ENCODE data around the gene CKAP2. TPM values are rescaled to one million over a fixed set of nuclear protein-coding genes. Genes with fewer than 3 reads are reported as not detected.

The CKAP2 gene
- total and polyA plus RNA-seq, 9 donors = 3.0 to 12.6 (median 6.1) TPM

DNA sequence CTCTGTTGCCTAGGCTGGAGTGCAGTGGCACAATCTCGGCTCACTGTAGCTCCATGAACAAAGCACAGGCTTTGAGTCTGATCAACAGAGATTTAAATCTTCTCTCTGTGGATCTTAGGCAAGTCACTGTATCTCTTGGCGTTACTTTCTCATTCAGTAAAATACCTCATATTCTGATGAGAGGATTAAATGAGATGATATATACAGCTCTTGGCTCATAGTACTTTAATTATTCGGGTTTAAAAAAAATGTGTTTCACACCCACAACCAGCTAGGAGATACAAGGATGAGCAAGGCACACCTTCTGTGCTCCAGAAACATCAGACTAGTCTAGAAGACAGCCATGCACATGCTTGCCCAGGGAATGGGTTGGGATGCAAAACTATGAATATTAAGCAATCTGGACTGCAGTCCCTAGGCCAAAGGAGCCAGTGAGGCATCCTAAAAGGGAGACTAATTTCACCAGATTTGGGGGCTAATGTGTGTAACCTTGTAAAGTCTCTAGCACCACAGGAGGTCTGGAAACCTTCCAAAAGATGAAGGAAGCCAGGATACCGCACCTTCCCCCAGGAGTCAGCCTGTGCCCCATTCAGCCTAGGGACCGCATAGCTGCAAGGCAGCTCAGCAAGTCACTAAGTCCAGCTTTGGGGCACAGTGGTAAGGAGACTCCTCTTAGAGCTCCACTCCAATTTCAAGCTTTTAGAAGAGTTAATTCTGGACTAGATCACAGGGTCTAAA lies 7.3 kb upstream of the CKAP2 start:
- H3K4me1 ChIP-seq (ENCODE audit: insufficient read depth) = peaks cover 9% of the 10 kb centered on the region
- no peak for DNase-seq
- intact Hi-C loops (cut with DNase I) = no loop called here
- no peak overlapping the region for H3K4me3 ChIP-seq
- H3K27ac ChIP-seq = no peak overlapping the region
- no peaks in the 10 kb centered on the region for H3K27me3 ChIP-seq
- H3K9me3 ChIP-seq = no peaks in the 10 kb centered on the region
- TF ChIP-seq EP300 (IDR thresholded peaks at IDR 0.05) (no peak), POLR2A (IDR thresholded peaks at IDR 0.05) (no peak)
- TF ChIP-seq, protein P1, sequence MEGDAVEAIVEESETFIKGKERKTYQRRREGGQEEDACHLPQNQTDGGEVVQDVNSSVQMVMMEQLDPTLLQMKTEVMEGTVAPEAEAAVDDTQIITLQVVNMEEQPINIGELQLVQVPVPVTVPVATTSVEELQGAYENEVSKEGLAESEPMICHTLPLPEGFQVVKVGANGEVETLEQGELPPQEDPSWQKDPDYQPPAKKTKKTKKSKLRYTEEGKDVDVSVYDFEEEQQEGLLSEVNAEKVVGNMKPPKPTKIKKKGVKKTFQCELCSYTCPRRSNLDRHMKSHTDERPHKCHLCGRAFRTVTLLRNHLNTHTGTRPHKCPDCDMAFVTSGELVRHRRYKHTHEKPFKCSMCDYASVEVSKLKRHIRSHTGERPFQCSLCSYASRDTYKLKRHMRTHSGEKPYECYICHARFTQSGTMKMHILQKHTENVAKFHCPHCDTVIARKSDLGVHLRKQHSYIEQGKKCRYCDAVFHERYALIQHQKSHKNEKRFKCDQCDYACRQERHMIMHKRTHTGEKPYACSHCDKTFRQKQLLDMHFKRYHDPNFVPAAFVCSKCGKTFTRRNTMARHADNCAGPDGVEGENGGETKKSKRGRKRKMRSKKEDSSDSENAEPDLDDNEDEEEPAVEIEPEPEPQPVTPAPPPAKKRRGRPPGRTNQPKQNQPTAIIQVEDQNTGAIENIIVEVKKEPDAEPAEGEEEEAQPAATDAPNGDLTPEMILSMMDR (IDR thresholded peaks at IDR 0.05) = no peak
- WGBS, 3 donors = 81 to 84% (median 83%) methylated on average over 5 of the region's 5 CpGs
- H3K36me3 ChIP-seq = no peaks in the 10 kb centered on the region

DNA sequence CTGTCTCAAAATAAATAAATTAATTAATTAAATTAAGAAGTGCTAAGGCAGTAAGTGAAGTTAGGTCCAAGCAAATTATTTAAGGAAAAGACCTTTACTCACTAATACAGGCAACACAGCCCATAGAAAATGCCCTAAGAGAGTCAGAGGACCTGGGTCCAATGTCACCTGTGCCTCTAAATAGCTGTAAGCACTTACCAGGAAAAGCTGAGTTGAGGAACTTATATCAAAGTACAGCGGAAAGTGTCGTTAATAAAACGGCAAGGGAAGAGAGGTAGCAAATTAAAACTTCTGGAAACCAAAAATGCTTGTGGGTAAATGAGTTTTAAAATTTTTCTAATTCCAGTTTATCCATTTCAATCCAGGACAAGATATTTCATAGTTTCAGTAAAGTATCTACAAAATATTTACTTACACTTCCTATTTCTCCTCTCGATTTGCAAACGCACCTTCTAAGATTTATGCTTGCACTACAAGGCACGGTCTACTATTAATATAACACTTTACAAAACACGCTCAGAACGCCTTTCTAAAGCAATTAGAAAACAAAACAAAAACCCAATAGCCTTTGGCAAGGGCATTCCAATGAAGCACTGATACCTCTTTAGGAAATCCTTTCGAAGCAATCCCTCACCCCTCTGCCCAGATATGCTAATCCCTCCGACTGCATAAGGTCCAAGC lies 5.8 kb upstream of the CKAP2 start:
- Histone ChIP-seq H3K27ac (peak overlapping the region; percentile 90 to 92), H3K27me3 (no peaks in the 10 kb centered on the region), H3K4me3 (peak overlapping the region; percentile 94), H3K36me3 (no peaks in the 10 kb centered on the region), H3K9me3 (no peaks in the 10 kb centered on the region), H3K4me1 (ENCODE audit: insufficient read depth) (peaks cover 10% of the 10 kb centered on the region)
- DNase-seq = no peak
- 2 to 4% (median 3%) methylated on average over 10 of the region's 10 CpGs for WGBS, 3 donors
- TF ChIP-seq, protein P1 (IDR thresholded peaks at IDR 0.05) = no peak
- no peak for TF ChIP-seq EP300 (IDR thresholded peaks at IDR 0.05)
- TF ChIP-seq POLR2A (IDR thresholded peaks at IDR 0.05) = no peak
- intact Hi-C loops (cut with DNase I) = loop anchor here in 2 of 4 donors (5.0 to 10.0 kb wide), 4 partner anchors 105 to 997 kb away; partner anchors contain the start of gene INTS6 (in 1 of the 2)

DNA sequence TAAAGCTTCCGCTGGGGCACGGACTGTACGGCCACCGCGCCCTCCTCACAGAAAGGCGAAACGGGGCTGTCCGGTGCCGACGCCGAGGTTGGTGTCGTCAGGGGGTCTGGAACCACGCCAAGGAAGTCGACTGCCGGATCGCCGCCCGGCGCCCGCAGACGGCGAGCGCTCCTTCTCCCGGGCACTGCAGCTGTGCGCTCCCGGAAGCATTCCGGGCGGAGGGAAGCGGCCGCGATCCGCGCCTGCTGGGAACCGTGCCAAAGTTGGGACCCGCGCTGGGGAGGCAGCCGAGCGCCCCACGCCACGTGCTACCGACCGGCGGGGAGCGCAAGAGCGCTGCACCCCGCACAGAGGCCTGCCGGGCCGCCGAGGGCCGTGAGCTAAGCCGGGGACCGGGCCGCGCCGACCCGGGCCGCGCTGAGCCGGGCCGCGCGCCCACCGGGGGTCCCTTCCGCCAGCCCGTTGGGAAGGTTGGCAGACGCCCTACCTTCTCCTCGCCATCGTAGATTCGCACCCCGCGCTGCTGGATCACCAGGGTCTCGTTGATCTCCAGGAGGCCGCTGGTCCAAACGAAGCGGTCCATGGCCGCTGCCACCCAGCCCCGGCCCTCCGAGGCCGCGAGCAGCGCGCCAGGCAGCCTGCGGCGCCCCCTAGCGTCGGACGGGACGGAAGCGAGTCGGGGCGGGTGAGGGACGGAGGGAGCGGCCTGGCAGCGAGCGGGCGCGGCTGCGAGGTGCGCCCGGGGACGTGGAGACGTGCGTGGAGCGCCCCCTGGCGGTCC lies 5.1 kb upstream of the CKAP2 start, which contains the start of gene VPS36:
Gene VPS36 (minus strand): TSS at position 623 of the 781 bp plus-strand sequence. CDS start 40 bp downstream, at position 583.
- DNase-seq = peak; percentile 94 to 98 (median 97)
- TF ChIP-seq, protein P1 (IDR thresholded peaks at IDR 0.05) = peak; percentile 99 to 100 (median 99)
- TF ChIP-seq POLR2A (IDR thresholded peaks at IDR 0.05) (peak; percentile 82), EP300 (IDR thresholded peaks at IDR 0.05) (no peak)
- Histone ChIP-seq H3K4me3 (peak within 1 kb of the TSS; percentile 94), H3K36me3 (no peaks in the 10 kb centered on the region), H3K9me3 (no peaks in the 10 kb centered on the region), H3K4me1 (ENCODE audit: insufficient read depth) (peaks cover 10% of the 10 kb centered on the region), H3K27ac (peak within 1 kb of the TSS; percentile 90 to 92), H3K27me3 (no peaks in the 10 kb centered on the region)
- intact Hi-C loops (cut with DNase I) = loop anchor here in 2 of 4 donors (5.0 to 10.0 kb wide), 4 partner anchors 105 to 998 kb away; partner anchors contain the start of gene INTS6 (in 1 of the 2)
- 0% methylated on average over 61 to 105 of the region's 105 CpGs for WGBS, 3 donors

DNA sequence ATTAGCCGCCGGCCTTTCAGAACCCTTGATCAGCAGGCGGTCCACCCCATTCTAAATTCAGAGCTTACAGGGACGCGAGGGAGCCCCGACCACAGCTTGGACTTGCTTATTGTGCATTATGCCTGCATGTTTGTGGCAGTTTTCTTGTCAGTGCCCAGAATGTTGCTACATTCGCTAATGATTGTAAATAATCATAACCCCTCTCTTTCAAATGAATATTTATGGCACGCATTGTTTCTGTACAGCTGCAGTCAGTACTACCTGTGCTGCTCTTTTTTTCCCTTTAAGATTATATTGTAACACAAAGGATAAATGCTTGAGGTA lies 4.5 kb upstream of the CKAP2 start:
- Histone ChIP-seq H3K4me3 (peak overlapping the region; percentile 94), H3K9me3 (no peaks in the 10 kb centered on the region), H3K27ac (no peak overlapping the region), H3K36me3 (no peaks in the 10 kb centered on the region), H3K27me3 (no peaks in the 10 kb centered on the region), H3K4me1 (ENCODE audit: insufficient read depth) (peaks cover 10% of the 10 kb centered on the region)
- intact Hi-C loops (cut with DNase I) = loop anchor here in 2 of 4 donors (5.0 to 10.0 kb wide), 4 partner anchors 106 to 998 kb away; partner anchors contain the start of gene INTS6 (in 1 of the 2)
- DNase-seq = no peak
- 5 to 6% (median 6%) methylated on average over 8 of the region's 8 CpGs for WGBS, 3 donors
- TF ChIP-seq EP300 (IDR thresholded peaks at IDR 0.05) = no peak
- TF ChIP-seq, protein P1 (IDR thresholded peaks at IDR 0.05) = no peak
- TF ChIP-seq POLR2A (IDR thresholded peaks at IDR 0.05) = no peak

Data from ovary (tissue), 9 donors.